Effector memory CD4-positive, alpha-beta T cell (primary cell): ENCODE data around the gene GJC2.

ENCODE experiments used
- DNase-seq, 3 donors: peaks; one replicate each; pipeline ENCODE4 v3.0.0-alpha.2; 2020
- H3K27ac ChIP-seq: 2 replicates; pipeline ENCODE4 v1.7.0; 2013; ENCODE audit warnings: mild to moderate bottlenecking, low read length, moderate library complexity; ENCODE audit not compliant: insufficient read depth, poor library complexity, severe bottlenecking
- H3K27me3 ChIP-seq: replicated peaks from 2 replicates; pipeline ENCODE4 v1.7.0; 2013; ENCODE audit warnings: mild to moderate bottlenecking, low read length; ENCODE audit not compliant: insufficient read depth, control insufficient read depth, poor library complexity, severe bottlenecking
- H3K36me3 ChIP-seq: 2 replicates; pipeline ENCODE4 v1.7.0; 2013; ENCODE audit warnings: mild to moderate bottlenecking, low read length, moderate library complexity; ENCODE audit not compliant: control insufficient read depth, insufficient read depth
- H3K4me1 ChIP-seq: 2 replicates; pipeline ENCODE4 v1.7.0; 2013; ENCODE audit warnings: low read length, mild to moderate bottlenecking; ENCODE audit not compliant: control insufficient read depth, insufficient read depth, poor library complexity, severe bottlenecking
- H3K4me3 ChIP-seq: 2 replicates; pipeline ENCODE4 v1.7.0; 2013; ENCODE audit warnings: low read length, low read depth, mild to moderate bottlenecking; ENCODE audit not compliant: insufficient read depth, poor library complexity, severe bottlenecking
- H3K9me3 ChIP-seq: 2 replicates; pipeline ENCODE4 v1.7.0; 2013; ENCODE audit warnings: mild to moderate bottlenecking, low read length, moderate library complexity; ENCODE audit not compliant: control insufficient read depth

Gene GJC2

GRCh38 chr1:228157729-228158126 is 8.0 kb downstream of the GJC2 start:
- no peak overlapping the region for H3K4me3 ChIP-seq
- no peak for DNase-seq

GRCh38 chr1:228158151-228159007 is 8.6 kb downstream of the GJC2 start:
- H3K9me3 ChIP-seq: no peaks in the 10 kb centered on the region
- H3K27me3 ChIP-seq: no peaks in the 10 kb centered on the region
- no peaks in the 10 kb centered on the region for H3K36me3 ChIP-seq
- peaks cover 13% of the 10 kb centered on the region for H3K4me1 ChIP-seq
- no peak for DNase-seq
- no peak overlapping the region for H3K4me3 ChIP-seq
- no peak overlapping the region for H3K27ac ChIP-seq

More at GRCh38 chr1:228157729-228158126, 8.0 kb downstream of the GJC2 start:
- H3K36me3 ChIP-seq: no peaks in the 10 kb centered on the region
- peaks cover 12% of the 10 kb centered on the region for H3K4me1 ChIP-seq
- no peaks in the 10 kb centered on the region for H3K9me3 ChIP-seq
- H3K27me3 ChIP-seq: no peaks in the 10 kb centered on the region
- no peak overlapping the region for H3K27ac ChIP-seq

- Histone ChIP-seq H3K9me3 (no peaks in the 10 kb centered on the region), H3K27me3 (no peaks in the 10 kb centered on the region), H3K4me1 (peaks cover 13% of the 10 kb centered on the region), H3K36me3 (no peaks in the 10 kb centered on the region), H3K27ac (no peak overlapping the region), H3K4me3 (no peak overlapping the region)
- no peak for DNase-seq
Measured at GRCh38 chr1:228159008-228159665, 9.4 kb downstream of the GJC2 start.

GRCh38 chr1:228160201-228160761 is 10.6 kb downstream of the GJC2 start:
- Histone ChIP-seq H3K4me3 (no peak overlapping the region), H3K9me3 (no peaks in the 10 kb centered on the region), H3K27ac (no peak overlapping the region), H3K4me1 (peaks cover 19% of the 10 kb centered on the region), H3K36me3 (no peaks in the 10 kb centered on the region), H3K27me3 (no peaks in the 10 kb centered on the region)
- DNase-seq: no peak

GRCh38 chr1:228161362-228161761 is 11.6 kb downstream of the GJC2 start:
- H3K4me3 ChIP-seq: no peak overlapping the region
- no peak overlapping the region for H3K27ac ChIP-seq
- DNase-seq: no peak
- peaks cover 21% of the 10 kb centered on the region for H3K4me1 ChIP-seq
- H3K36me3 ChIP-seq: no peaks in the 10 kb centered on the region
- no peaks in the 10 kb centered on the region for H3K9me3 ChIP-seq
- H3K27me3 ChIP-seq: no peaks in the 10 kb centered on the region

GRCh38 chr1:228161866-228162265 is 12.1 kb downstream of the GJC2 start:
- DNase-seq: no peak
- Histone ChIP-seq H3K4me1 (peaks cover 26% of the 10 kb centered on the region), H3K36me3 (no peaks in the 10 kb centered on the region), H3K4me3 (no peak overlapping the region), H3K27ac (no peak overlapping the region), H3K9me3 (no peaks in the 10 kb centered on the region), H3K27me3 (no peaks in the 10 kb centered on the region)

GRCh38 chr1:228162286-228163006 is 12.7 kb downstream of the GJC2 start:
- no peak for DNase-seq
- H3K9me3 ChIP-seq: no peaks in the 10 kb centered on the region
- H3K4me1 ChIP-seq: peaks cover 23% of the 10 kb centered on the region
- H3K27me3 ChIP-seq: no peaks in the 10 kb centered on the region
- H3K36me3 ChIP-seq: no peaks in the 10 kb centered on the region
- H3K27ac ChIP-seq: no peak overlapping the region
- no peak overlapping the region for H3K4me3 ChIP-seq

GRCh38 chr1:228163007-228163753 is 13.4 kb downstream of the GJC2 start:
- no peak for DNase-seq
- Histone ChIP-seq H3K27me3 (no peaks in the 10 kb centered on the region), H3K4me3 (no peak overlapping the region), H3K36me3 (no peaks in the 10 kb centered on the region), H3K27ac (no peak overlapping the region), H3K9me3 (no peaks in the 10 kb centered on the region), H3K4me1 (peaks cover 23% of the 10 kb centered on the region)

GRCh38 chr1:228163776-228164519 is 14.2 kb downstream of the GJC2 start:
- Histone ChIP-seq H3K4me1 (peaks cover 23% of the 10 kb centered on the region), H3K4me3 (no peak overlapping the region), H3K27ac (no peak overlapping the region), H3K9me3 (no peaks in the 10 kb centered on the region), H3K36me3 (no peaks in the 10 kb centered on the region), H3K27me3 (no peaks in the 10 kb centered on the region)
- DNase-seq: no peak
